Activated naive CD4-positive, alpha-beta T cell treated with anti-CD3 and anti-CD28 coated beads for 36 hours (primary cell): Measurements from ENCODE around the gene HADHB. TPM values are rescaled to one million over a fixed set of nuclear protein-coding genes. Genes with fewer than 3 reads are reported as not detected.

ENCODE experiments used
- CTCF ChIA-PET: fragments of 350-600 bp; sonication (Branson Sonifier 250); formaldehyde crosslinking; loops from one replicate; lab custom pipeline; 2021; ENCODE audit warnings: antibody characterized with exemption; lab: Charles Lee
- DNase-seq: peaks from one replicate; pipeline ENCODE4 v3.0.0-alpha.2; 2020
- H3K27ac Mint-ChIP-seq: one replicate; pipeline ENCODE4 v1.8.0; 2021; ENCODE audit warnings: mild to moderate bottlenecking, mixed read lengths
- H3K27me3 Mint-ChIP-seq: one replicate; pipeline ENCODE4 v1.8.0; 2021; ENCODE audit warnings: low read depth, mixed read lengths
- H3K36me3 Mint-ChIP-seq: one replicate; pipeline ENCODE4 v1.8.0; 2021; ENCODE audit warnings: low read depth, mixed read lengths
- H3K4me1 Mint-ChIP-seq: one replicate; pipeline ENCODE4 v1.8.0; 2021; ENCODE audit warnings: low read depth, mixed read lengths
- H3K4me3 Mint-ChIP-seq: one replicate; pipeline ENCODE4 v1.8.0; 2021; ENCODE audit warnings: mild to moderate bottlenecking, moderate library complexity, mixed read lengths
- H3K9me3 Mint-ChIP-seq: one replicate; pipeline ENCODE4 v1.8.0; 2021; ENCODE audit warnings: mixed read lengths
- intact Hi-C: fragments of 100-400 bp; cut with micrococcal nuclease; formaldehyde crosslinking; loops from one replicate; pipeline ENCODE4 v1.15.1; 2023
- total RNA-seq, 2 experiments: library from RNA; stranded (reverse); gene quantifications; one replicate each; pipeline ENCODE4 v1.2.3, GENCODE V29; 2021

HADHB gene
- total RNA-seq, 2 experiments from 2014 or later = 65.1 to 67.6 TPM

DNA sequence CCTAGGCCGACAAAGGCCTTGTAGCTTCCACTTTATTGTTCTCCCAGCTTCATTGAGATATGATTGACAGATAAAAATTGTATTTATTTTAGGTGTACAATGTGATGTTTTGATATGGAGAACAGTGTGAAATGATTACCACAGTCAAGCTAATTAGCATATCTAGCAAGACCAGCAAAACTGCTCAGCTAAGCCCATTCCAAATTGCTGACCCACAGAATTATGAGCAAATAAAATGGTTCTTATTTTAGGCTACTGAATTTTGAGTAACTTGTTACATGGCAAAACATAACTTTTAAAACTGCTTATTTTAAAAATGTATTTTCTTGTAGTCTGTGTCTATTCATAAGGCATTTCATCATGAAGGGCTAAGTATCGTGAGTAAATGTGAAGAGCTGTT lies 92.6 kb downstream of the HADHB start:
- no peak for DNase-seq
- CTCF ChIA-PET = no interaction called here
- Mint-ChIP-seq H3K4me3 (no peak overlapping the region), H3K27ac (no peak overlapping the region), H3K4me1 (peaks cover 6% of the 10 kb centered on the region), H3K27me3 (no peaks in the 10 kb centered on the region), H3K9me3 (no peaks in the 10 kb centered on the region), H3K36me3 (no peaks in the 10 kb centered on the region)
- intact Hi-C loops = no loop called here

Other genes starting within 250 kb of the HADHB start
- gene RAB10, start 210.9 kb upstream of the HADHB start, total RNA-seq = 10 to 100 TPM; 84.2 to 93.0 TPM
- 1 to 10 TPM; 1.1 to 1.3 TPM for gene GAREM2, start 71.9 kb upstream of the HADHB start, total RNA-seq
- gene HADHA, start 307 bp upstream of the HADHB start, total RNA-seq = 100 to 1,000 TPM; 117 to 123 TPM
- gene SELENOI, start 101.2 kb downstream of the HADHB start, total RNA-seq = 10 to 100 TPM; 20.0 to 22.9 TPM
- 1 to 10 TPM; 2.7 to 3.0 TPM for gene ADGRF3, start 101.8 kb downstream of the HADHB start, total RNA-seq
- gene DRC1, start 157.0 kb downstream of the HADHB start, total RNA-seq = not detected
- under 1 TPM; 0.45 to 0.52 TPM for gene OTOF, start 233.2 kb downstream of the HADHB start, total RNA-seq